Activated T-helper 1 cell treated with anti-CD3 and anti-CD28 coated beads, Interleukin-12 subunit alpha, Interleukin-12 subunit beta, Interleukin-2, Interleukin-4 antibody, amounts not matched to agents 30 ng/mL and 10 ng/mL and 1 ng/mL, durations not matched to agents 14 hours and 24 hours and 36 hours (primary cell): ENCODE data around the gene PARD6B. TPM values are rescaled to one million over a fixed set of nuclear protein-coding genes. Genes with fewer than 3 reads are reported as not detected.

ENCODE experiments used
- DNase-seq: peaks from one replicate; pipeline ENCODE4 v3.0.0; 2021; ENCODE audit warnings: low spot score
- H3K27ac Mint-ChIP-seq: one replicate; pipeline ENCODE4 v1.8.0; 2021; ENCODE audit warnings: mild to moderate bottlenecking, mixed read lengths
- H3K27me3 Mint-ChIP-seq: one replicate; pipeline ENCODE4 v1.8.0; 2022; ENCODE audit warnings: mild to moderate bottlenecking, moderate library complexity, mixed read lengths; ENCODE audit not compliant: insufficient read depth
- H3K36me3 Mint-ChIP-seq: one replicate; pipeline ENCODE4 v1.8.0; 2021; ENCODE audit warnings: low read depth, mixed read lengths
- H3K4me1 Mint-ChIP-seq: one replicate; pipeline ENCODE4 v1.8.0; 2021; ENCODE audit warnings: low read depth, mixed read lengths
- H3K4me3 Mint-ChIP-seq: one replicate; pipeline ENCODE4 v1.8.0; 2021; ENCODE audit warnings: mild to moderate bottlenecking, moderate library complexity, mixed read lengths
- H3K9me3 Mint-ChIP-seq: one replicate; pipeline ENCODE4 v1.8.0; 2021; ENCODE audit warnings: mixed read lengths
- intact Hi-C: fragments of 100-400 bp; cut with micrococcal nuclease; formaldehyde crosslinking; loops from one replicate; pipeline ENCODE4 v1.15.1; 2024
- total RNA-seq: library from RNA; stranded (reverse); gene quantifications from 2 replicates; pipeline ENCODE4 v1.2.3, GENCODE V29; 2022

PARD6B gene
- total RNA-seq, 1 donor from 2014 or later, result 7.1 TPM

DNA sequence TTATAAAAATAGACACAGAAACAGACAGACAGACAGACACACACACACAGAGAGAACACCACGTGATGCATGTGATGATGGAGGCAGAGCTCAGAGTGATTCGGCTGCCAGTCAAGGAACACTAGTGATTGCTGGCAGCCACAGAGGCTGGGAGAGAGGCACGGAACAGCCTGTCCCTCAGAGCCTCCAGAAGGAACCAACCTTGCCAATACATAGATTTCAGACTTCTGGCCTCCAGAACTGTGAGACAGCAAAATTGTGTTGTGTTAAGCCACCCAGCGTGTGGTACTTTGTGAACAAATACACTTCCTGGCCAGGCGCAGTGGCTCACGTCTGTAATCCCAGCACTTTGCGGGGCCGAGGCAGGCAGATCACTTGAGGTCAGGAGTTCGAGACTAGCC lies 9.5 kb upstream of the PARD6B start:
- Mint-ChIP-seq H3K36me3 (no peaks in the 10 kb centered on the region), H3K9me3 (no peaks in the 10 kb centered on the region), H3K4me1 (peaks cover 4% of the 10 kb centered on the region), H3K27me3 (peaks cover 3% of the 10 kb centered on the region), H3K27ac (no peak overlapping the region), H3K4me3 (no peak overlapping the region)
- intact Hi-C loops, result no loop called here
- no peak for DNase-seq

GRCh38 chr20:50722424-50723155 lies 8.8 kb upstream of the PARD6B start:
- Mint-ChIP-seq H3K9me3 (no peaks in the 10 kb centered on the region), H3K36me3 (no peaks in the 10 kb centered on the region), H3K27ac (peak overlapping the region; percentile 31), H3K4me3 (no peak overlapping the region), H3K27me3 (peaks cover 3% of the 10 kb centered on the region), H3K4me1 (peaks cover 11% of the 10 kb centered on the region)
- intact Hi-C loops, result no loop called here
- no peak for DNase-seq

DNA sequence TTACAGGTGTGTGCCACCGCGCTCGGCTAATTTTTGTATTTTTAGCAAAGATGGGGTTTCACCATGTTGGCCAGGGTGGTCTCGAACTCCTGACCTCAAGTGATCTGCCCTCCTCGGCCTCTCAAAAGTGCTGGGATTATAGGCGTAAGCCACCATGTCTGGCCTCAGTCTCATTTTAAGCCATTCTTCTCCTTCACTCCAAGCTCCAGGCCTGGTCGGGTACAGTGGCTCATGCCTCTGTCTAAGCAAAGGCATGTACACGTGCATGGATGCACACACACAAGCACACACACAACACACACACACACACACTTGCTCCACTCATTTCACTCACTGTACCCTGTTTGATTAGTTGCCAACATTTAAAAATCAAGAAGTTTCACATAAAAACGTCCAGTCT lies 7.7 kb upstream of the PARD6B start:
- H3K4me3 Mint-ChIP-seq, result no peak overlapping the region
- no peaks in the 10 kb centered on the region for H3K36me3 Mint-ChIP-seq
- no peak for DNase-seq
- peaks cover 12% of the 10 kb centered on the region for H3K4me1 Mint-ChIP-seq
- peaks cover 1% of the 10 kb centered on the region for H3K27me3 Mint-ChIP-seq
- intact Hi-C loops, result loop anchor here (2.0 kb wide), 1 partner anchor 531 kb away; no protein-coding TSS in a partner anchor
- H3K9me3 Mint-ChIP-seq, result no peaks in the 10 kb centered on the region
- H3K27ac Mint-ChIP-seq, result no peak overlapping the region

- H3K4me3 Mint-ChIP-seq, result no peak overlapping the region
- no peaks in the 10 kb centered on the region for H3K36me3 Mint-ChIP-seq
- no peak overlapping the region for H3K27ac Mint-ChIP-seq
- no peak for DNase-seq
- H3K9me3 Mint-ChIP-seq, result no peaks in the 10 kb centered on the region
- intact Hi-C loops, result loop anchor here (2.0 kb wide), 1 partner anchor 531 kb away; no protein-coding TSS in a partner anchor
- peaks cover 1% of the 10 kb centered on the region for H3K27me3 Mint-ChIP-seq
- H3K4me1 Mint-ChIP-seq, result peaks cover 12% of the 10 kb centered on the region
These were observed 7.2 kb upstream of the PARD6B start for GRCh38 chr20:50724112-50724725.

DNA sequence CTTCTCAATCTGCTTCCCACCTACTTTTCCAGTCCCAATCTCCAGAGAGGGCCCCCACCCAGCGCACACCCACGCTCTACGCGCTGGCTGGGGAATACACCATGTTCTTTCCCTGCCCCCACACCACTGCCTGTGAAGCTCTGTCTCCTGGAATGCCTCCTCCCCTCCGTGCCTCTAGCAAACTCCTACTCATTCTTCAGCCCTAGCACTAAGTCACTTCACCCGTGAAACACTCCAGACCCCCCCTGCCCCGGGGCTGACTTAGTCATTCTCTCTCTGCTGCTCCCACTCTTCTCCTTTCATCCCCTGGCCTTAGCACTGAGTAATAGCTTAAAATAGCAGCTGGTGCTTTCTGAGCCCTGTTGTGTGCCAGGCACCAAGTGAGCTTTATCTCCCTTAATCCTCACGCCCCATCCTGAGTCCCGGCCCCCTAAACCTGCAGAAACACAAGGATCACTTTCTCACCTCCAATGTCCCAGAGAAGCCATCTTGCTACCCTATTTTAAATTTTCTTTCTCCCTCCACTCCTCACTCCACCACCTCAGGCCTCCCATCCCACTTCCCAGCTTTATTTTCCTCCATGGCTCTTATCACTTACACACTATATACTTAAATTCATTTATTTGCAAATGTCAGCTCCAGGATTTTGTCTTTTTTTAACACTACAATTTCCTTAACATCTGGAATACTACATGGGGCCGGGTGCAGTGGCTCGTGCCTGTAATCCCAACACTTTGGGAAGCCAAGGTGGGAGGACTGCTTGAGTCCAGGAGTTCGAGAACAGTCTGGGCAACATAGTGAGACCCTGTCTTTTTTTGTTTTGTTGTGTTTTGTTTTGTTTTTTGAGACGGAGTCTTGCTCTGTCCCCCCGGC lies 6.3 kb upstream of the PARD6B start:
- Mint-ChIP-seq H3K27me3 (peaks cover 1% of the 10 kb centered on the region), H3K9me3 (no peaks in the 10 kb centered on the region), H3K36me3 (no peaks in the 10 kb centered on the region), H3K4me1 (peaks cover 12% of the 10 kb centered on the region), H3K27ac (no peak overlapping the region), H3K4me3 (no peak overlapping the region)
- intact Hi-C loops, result loop anchor here (1.0 to 2.0 kb wide), 2 partner anchors 21 to 532 kb away; no protein-coding TSS in a partner anchor
- no peak for DNase-seq

- intact Hi-C loops, result loop anchor here (1.0 to 2.0 kb wide), 2 partner anchors 21 to 533 kb away; no protein-coding TSS in a partner anchor
- peaks cover 1% of the 10 kb centered on the region for H3K27me3 Mint-ChIP-seq
- H3K9me3 Mint-ChIP-seq, result no peaks in the 10 kb centered on the region
These were observed 5.7 kb upstream of the PARD6B start for GRCh38 chr20:50725724-50726005.

DNA sequence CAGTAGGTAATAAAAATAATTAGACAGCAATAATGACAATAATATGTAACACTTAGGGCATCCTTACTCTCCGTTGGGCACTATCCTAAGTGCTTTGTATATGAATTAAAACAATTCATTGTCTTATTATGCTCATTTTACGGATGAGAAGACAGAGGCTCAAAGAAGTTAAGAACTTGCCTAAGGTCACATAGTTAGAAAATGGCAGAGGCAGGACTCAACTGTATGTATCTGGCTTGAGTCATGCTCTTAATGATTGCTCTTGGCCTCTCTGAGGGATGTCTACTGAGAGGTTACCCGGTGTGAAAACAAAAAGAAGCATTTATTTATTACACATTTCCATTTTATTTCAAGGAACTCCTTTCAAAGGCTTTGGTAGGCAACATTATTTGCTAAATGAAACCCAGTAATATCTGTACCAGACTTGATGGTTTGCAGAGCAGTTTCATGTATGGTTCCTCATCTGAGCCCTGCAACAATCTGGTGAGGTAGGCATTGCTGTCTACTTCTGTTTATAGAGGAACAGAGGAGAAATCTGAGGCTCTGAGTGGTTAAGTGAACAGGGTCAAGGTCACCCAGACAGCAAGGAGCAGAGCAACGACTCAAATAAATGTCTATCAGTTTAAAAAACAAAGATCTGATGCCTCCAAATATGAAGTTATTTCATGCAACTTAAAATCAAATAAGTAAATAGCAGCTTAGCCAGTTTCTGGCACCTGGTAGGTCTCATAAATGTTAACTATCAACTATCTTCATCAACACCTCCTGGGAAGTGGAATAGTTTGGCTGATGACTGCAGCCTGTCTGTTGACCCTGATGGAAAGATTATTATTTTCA lies 4.2 kb upstream of the PARD6B start:
- no peak for DNase-seq
- H3K4me3 Mint-ChIP-seq, result no peak overlapping the region
- peaks cover 1% of the 10 kb centered on the region for H3K27me3 Mint-ChIP-seq
- H3K9me3 Mint-ChIP-seq, result no peaks in the 10 kb centered on the region
- H3K27ac Mint-ChIP-seq, result no peak overlapping the region
- peaks cover 15% of the 10 kb centered on the region for H3K4me1 Mint-ChIP-seq
- intact Hi-C loops, result no loop called here
- H3K36me3 Mint-ChIP-seq, result no peaks in the 10 kb centered on the region

More at GRCh38 chr20:50725724-50726005, 5.7 kb upstream of the PARD6B start:
- no peak for DNase-seq
- Mint-ChIP-seq H3K4me3 (no peak overlapping the region), H3K4me1 (peaks cover 12% of the 10 kb centered on the region), H3K36me3 (no peaks in the 10 kb centered on the region), H3K27ac (no peak overlapping the region)

DNA sequence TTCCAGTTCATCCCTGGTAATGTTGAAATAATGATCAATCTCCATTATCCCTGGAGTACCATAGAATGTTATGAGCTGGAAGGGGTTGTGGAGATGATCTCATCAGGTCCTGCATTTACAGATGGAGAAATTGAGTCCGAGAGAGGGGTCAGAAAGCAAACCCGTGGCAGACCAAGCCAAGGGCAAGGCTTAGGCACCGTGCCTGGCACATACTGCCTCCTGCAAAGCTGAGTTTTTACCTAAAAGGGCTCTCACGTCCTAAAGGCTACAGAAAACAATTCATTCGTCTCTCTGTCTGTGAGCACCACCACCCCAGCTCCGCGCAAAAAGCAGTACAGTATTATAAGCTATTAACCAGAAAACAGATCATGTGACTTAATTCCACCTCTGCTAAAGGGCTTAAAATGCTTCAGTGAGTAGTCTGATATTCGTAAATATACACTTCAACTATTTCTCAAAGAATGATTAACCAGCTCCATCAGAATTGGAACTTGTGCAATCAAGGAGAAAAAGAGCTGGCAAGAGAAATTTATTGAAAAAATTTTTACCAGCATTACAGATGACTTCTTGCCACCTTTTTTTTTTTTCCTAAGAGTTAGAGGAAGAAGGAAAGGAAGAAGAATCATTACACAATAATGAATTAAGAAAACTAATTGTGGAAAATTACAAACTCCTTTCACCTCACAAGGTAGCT lies 3.4 kb upstream of the PARD6B start:
- intact Hi-C loops, result no loop called here
- Mint-ChIP-seq H3K4me1 (peaks cover 22% of the 10 kb centered on the region), H3K9me3 (no peaks in the 10 kb centered on the region), H3K36me3 (no peaks in the 10 kb centered on the region), H3K27ac (no peak overlapping the region), H3K4me3 (no peak overlapping the region), H3K27me3 (peaks cover 1% of the 10 kb centered on the region)
- no peak for DNase-seq

GRCh38 chr20:50728486-50728980 lies 2.8 kb upstream of the PARD6B start:
- intact Hi-C loops, result no loop called here
- H3K4me3 Mint-ChIP-seq, result no peak overlapping the region
- no peaks in the 10 kb centered on the region for H3K36me3 Mint-ChIP-seq
- peaks cover 1% of the 10 kb centered on the region for H3K27me3 Mint-ChIP-seq
- no peak for DNase-seq
- no peaks in the 10 kb centered on the region for H3K9me3 Mint-ChIP-seq
- peaks cover 26% of the 10 kb centered on the region for H3K4me1 Mint-ChIP-seq
- H3K27ac Mint-ChIP-seq, result no peak overlapping the region

- no peak for DNase-seq
- H3K27ac Mint-ChIP-seq, result no peak overlapping the region
- H3K9me3 Mint-ChIP-seq, result no peaks in the 10 kb centered on the region
- no peaks in the 10 kb centered on the region for H3K36me3 Mint-ChIP-seq
- peak overlapping the region; percentile 82 for H3K4me3 Mint-ChIP-seq
- intact Hi-C loops, result no loop called here
- H3K4me1 Mint-ChIP-seq, result peaks cover 30% of the 10 kb centered on the region
- H3K27me3 Mint-ChIP-seq, result peaks cover 1% of the 10 kb centered on the region
These were observed 2.2 kb upstream of the PARD6B start for GRCh38 chr20:50728981-50729874.
